Pons (tissue), 1 donor: ENCODE data around the gene SMC3.
"Not testable (repeated sequence)": the region's sequence is repeated elsewhere in the genome, so short reads cannot be mapped to it uniquely, and the experiment has no call there.

Experiments used
- DNase-seq: peaks from one replicate; pipeline ENCODE4 v3.0.0-alpha.2; 2016; ENCODE audit warnings: low spot score

The SMC3 gene

DNA sequence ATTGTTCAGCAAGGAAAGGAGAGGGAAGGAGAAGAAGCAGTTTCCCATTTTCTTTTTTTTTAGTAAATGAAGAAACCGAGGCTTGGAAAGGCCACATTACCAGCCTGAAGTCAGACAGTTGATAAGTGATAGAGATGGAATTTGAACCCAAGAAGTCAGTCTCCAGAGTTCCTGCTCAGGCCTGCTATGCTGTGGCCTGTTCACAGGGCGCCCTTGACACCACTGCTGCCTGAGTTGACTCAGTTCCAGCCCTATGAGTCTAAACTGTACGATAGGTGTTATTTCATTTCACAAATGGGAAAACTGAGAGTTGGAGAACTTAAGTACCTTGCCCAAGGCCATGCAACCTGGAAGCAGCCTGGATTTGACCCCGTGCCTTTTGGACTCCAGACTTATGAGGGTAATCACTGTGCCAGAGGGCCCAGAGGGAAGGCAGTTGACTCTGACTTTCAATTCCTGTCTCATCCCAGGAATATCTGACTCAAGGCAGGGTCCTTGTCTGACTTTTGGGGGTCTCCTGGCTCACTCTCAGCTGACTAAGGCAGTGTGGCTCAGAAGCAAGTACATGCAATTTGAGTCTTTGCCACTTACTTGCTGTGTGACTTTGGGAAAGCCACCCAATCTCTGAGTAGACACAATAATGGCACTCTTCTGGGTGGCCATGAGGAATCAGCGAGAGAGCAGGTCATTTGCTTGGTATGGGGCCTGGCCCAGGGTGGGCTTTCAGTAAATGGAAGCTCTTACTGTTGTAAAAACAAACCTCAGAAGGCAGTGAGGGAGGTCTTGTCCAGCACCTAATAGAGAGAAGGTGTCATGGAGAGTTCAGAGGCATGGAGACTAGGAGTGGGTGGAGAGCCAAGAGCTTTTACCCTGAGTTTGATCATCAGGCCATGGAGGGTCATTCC lies 58.7 kb downstream of the SMC3 start:
- DNase-seq, result no peak

DNA sequence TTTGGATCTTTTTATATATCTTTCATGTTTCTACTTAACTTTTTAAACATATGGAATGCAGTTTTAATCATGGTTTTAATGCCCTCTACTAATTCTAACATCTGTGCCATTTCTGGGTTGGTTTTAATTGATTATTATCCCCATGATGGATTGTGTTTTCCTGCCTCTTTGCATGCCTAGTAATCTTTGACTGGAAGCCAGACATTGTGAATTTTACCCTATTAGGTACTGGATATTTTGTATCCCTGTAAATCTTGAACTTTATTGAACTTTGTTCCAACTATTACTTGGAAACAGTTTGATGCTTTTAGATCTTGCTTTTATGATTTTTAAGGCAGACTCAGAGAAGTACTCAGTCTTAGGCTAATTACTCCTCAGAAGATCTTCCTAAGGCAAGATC lies 60.7 kb downstream of the SMC3 start:
- no peak for DNase-seq

DNA sequence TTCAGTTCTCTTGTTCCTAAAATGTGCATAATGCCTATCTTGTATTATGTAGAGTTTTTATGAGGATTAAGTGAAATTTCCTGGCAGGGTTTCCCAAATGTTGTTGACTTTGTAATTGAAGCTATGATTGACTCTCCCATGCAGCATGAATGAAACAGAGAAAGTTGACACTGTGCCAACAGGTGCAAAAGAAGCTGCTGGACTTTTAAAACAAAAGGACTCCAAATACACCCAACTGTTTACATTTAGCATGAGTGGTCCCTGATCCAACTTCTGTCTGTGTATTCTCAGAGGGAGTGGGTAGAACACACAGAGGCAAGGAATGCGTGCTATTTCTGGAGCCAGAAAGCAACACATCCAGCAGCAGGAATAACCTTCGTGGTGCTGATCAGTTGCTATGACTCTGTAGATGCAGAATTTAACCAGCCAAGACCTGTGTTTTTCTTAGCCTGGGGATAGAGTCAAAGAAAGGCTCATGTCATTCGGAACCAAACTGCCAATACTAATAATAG lies 62.2 kb downstream of the SMC3 start:
- DNase-seq, result no peak

DNA sequence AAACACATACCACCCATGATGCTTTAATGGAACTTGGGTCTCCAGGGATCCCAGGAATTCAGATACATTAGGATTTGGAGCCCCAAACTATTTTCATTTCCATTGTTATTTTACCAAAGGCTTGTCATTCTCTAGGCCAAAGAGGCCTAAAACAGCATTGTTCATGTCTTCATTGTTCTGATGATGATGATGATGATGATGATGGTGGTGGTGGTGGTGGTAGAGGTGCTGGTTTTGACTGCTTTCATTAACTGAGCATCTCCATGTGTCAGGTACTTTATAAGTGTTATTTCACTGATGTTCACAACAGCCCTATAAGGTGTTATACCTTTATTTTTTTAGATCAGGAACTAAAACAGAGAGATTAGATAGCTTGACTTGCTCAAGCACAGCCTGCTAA lies 64.4 kb downstream of the SMC3 start:
- no peak for DNase-seq

DNA sequence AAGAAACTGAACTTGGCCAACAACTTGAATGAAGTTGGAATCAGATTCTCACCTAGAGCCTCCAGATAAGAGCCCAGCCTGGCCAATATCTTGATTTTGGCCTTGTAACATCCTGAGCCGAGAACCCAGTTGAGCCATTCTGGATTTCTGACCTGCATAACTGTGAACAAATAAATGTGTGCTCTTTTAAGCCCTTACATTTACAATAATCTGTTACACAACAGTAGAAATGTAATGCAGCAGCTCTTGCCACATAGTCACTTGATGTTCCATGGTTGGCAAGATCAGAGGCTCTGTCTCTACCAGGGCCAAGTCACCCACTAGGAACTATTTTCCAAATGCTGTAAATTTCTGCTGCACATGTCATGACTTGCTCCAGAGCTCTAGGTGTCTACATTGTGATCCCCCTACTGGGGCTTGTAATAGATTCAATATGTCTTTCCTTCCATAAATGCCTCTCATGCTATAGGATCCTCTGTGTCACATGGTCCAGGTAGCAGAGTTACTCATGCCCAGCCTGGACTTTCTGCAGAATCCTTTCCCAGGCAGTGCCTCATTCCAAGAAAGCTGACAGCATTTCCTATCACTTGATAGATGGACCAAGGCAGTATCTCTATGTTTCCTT lies 65.2 kb downstream of the SMC3 start:
- no peak for DNase-seq

DNA sequence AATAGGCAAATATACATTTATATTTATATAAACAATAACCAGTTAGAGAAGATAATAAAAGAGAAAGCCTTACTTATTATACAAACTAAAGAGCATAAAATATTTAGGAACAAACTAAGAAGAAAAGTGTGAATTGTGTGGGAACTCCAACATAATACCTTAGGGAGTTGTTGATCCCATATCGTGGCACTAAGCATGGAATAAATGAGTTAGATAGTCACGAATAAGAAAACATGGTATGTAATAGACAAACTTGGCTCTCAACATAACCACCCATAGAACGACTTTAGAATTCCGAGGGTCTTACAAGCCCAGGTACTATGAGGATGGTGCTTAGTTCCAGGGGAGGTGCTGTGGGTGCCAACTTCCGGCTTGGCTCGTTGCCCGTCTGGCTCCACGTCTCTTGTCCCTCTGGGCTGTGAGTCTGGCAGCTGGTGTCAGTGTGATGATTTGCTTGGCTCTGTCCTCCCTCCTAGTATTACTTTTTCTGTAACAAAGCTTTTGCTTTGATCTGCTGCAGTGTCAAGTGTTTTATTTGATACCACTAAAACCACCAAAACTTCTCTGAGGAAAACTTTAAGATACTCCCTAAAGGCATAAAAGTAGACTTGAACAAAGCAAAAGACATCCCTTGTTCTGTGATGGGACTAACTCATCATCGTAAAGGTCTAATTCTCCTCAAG lies 67.2 kb downstream of the SMC3 start:
- DNase-seq, result no peak

DNA sequence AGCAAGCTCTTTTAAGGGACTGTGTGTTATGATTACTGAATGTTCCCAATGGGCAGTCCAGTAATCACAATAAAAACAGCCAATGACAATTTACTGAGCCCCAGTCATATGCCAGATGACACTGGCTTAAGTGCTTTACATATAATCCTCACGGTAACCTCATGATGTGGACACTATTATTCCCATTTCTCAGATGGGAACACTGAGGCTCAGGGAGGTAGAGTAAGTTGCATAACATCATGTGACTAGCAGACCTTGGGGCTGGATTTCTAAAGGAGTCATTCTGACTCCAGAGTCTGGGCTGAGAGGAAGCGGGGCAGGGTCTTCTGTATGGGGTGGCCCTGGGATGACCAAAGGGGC lies 69.1 kb downstream of the SMC3 start:
- no peak for DNase-seq

DNA sequence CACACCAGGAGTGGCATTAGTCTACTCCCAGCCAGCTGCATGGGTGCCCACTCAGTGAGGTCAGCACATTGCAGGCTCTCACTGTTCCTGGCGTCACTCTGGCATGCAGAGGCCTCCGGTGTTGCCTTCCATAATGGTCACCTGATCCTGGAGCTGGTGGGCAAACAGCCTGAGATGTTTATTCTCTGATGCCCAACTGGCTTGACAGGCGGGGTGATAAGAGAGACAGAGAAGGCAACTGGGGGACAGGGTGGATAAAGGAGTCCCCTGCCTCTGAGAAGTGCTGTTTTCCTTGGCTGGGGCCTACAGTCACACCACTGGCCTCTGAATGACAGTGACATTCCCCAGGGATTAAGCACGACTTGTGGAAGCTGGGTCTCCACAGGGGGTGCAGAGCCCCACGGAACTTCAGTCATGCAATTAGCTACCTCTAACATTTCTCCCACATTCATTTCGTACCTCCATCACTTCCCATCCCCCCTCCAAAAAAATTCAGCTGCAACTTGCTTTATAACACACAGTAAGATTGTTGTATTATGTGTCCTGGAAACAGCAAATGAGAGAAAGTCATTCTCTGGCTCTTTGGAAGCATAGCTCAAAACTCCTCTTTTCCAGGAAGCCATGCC lies 69.5 kb downstream of the SMC3 start:
- DNase-seq, result no peak

DNA sequence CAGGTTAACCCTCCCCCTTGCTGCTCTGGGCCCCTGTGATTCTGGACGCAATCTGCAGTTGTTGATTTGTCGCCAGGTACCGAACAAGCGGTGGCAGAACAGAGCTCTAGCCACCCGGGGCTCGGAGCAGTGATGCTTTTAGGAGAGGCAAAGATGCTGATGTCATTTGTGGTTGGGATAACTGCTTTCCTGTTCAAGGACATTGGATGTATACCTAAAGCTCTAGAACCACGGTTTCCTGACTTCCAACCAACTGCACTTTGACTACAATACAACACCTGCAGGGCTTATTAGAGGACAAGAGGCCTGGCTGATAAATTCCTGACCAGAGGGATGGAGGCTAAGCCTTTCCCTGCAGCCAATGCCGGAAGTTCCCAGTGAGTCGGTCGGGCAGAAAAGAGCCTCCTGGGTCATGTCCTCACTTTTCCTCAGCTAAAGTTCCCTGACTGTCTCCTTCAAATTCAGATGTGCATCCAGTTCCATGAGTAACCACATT lies 70.1 kb downstream of the SMC3 start:
- DNase-seq, result no peak

DNA sequence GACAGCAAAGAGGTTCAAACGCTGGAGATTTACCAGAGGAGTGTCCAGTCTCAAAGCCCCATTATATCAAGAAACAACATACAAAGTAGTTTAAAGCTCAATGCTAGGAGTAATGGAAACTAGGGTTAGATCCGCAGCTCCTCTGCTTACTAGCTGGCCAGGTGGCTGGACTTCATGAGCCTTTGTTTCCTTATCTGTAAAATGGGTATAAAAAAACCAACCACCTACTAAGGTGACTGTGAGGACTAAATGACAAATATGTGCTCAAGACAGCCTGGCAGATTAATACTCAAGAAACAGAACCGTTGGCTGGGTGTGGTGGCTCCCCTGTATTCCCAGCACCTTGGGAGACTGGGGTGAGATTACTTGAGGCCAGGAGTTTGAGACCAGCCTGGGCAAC lies 70.8 kb downstream of the SMC3 start:
- no peak for DNase-seq

DNA sequence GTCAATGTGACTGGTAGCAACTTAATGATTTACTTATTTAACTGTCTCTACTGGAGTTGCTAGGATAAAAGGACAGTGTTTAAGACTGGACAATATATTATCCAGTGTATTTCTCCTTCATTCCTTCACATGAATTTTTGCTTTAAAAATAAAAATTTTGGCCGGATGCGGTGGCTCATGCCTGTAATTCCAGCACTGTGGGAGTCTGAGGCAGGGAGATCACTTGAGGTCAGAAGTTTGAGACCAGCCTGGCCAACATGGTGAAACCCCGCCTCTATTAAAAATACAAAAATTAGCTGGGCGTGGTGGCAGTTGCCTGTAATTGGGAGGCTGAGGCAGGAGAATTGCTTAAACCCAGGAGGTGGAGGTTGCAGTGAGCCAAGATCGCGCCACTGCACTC lies 71.6 kb downstream of the SMC3 start:
- not testable (repeated sequence) for DNase-seq

DNA sequence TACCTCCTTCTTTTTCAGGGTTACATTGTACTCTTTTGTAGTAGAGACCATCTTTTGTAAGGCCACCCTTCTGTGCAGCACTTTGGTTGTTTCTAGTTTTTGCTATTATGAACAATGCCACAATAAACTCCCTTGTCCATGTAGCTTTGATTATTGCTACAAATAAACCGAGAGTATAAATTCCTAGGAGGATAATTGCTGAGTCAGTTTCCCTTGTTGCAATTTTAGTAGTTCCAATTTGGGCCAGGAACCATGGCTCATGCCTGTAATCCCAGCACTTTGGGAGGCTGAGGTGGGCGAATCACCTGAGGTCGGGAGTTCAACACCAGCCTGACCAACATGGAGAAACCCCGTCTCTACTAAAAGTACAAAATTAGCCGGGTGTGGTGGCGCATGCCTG lies 72.4 kb downstream of the SMC3 start:
- not testable (repeated sequence) for DNase-seq

DNA sequence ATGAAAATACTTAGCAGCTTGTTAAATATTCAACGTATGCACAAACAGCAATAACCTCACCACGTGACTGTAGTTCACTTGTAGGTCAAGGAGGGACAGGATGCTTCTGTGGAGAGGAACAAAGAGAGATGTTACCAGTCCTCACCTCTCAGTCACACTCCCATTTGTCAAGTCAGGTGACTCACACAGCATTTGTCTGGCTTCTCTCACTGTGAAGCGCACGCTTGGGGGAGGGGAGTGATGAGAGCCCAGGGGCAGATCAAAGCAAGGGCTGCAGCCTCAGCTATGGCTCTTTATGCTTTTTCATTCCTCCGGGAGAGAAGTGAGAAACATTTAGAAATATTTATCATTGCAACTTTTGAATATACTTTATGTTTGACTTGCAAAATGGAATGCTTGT lies 73.8 kb downstream of the SMC3 start:
- no peak for DNase-seq

DNA sequence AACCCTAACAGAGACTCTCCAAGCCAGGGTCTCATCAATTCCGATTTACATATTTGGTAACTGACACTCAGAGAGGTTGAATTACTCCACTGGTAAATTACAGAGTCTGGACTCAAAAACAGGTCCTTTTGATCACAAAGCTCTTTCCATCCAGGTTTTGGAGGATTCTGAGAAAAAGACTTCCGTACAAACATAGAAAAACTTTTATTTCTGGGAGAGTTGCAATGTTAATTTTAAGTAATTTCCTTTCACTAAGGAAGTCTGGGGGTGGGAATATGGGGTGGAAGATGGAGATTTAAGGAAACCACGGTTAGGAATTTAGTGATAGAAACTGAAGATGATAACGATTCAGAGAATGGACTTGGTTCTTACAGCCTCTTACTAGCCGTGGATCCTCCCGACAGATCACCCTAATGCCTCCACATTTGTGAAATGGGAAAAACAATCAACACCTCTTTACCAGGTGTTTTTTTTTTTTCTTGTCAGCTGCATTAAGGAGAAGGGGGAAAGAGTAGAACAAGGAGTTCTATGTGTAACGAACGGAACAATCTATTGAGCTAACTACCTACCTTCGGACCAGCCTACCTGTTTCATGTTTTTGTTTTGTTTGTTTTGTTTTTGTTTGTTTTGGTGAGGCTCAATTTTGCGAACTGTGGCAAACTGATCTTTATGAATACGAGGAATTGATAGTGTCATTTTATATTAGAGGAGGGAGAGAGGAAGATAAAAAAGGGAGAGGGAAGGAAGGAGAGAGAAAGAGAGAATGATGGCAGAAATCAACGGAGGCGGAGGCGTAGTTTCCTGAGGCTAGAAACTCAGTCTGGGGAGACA lies 74.9 kb downstream of the SMC3 start:
- DNase-seq, result no peak

DNA sequence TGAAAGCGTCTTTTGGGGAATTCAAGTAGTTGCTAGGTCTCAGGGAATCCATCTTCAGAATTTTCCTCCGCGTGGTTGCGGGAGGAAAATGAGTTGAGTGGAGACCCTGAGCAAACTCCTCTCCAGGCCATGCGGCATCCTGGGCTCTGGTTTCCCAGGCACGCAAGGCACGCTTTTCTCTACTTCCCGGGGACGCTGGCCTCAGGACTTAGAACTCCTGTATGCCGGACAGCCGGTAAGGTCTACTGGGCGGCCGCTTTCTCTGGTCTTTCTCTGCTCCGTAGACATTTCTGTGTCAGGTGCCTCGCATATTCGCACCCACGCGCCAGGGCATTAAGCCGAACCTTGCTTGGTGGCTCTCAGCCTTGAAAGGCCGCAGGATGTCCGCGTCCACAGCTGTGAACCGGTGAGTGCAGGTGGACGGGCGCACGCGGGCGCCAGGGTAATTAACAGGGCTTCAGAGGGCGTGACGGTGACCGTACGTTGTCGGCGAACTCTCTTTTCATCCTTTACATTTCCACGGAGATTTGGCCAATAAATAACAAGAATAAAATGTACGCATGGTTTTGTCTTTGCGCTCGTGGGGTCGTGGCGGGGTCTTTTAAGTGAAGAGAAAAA lies 75.6 kb downstream of the SMC3 start:
- DNase-seq, result no peak

DNA sequence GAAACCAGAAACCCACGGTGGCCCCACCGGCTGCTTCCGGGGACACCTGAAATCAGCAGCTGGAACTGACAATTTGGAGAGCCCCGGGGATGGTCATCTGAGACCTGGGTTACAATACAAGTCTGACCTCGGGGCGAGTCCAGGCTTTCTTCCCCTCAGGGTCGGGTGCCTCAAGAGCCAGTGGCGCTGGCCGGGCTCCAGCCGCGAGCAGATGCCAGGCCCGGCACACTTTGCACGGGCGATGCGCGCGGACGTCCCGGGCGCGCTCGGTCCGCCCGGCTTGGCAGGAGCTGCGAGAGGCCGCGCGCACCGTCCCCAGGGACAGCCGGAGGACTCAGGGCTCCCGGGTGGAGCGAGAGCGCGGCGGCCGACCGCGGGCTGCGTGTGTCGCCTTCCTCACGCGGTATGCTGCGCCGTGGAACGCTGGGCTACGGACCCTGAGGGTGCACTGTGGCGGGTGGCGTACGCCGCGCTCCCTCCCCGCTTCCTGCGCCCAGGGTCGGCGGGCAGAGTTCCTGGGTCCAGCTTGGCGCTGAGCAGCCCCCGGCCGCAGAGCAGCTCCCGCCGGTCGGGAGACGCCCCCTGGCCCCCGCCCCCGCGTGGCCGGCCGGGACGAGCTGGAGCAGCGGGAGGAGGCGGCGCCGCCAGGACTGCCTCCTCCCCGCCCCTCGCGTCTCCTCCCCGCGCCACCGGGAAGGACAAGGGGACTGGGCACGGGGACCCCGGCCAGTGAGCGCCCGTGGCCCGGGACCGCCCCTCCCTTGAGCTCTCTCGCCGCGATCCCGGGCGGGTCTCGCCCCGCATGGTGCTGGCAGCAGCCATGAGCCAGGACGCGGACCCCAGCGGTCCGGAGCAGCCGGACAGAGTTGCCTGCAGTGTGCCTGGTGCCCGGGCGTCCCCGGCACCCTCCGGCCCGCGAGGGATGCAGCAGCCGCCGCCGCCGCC lies 76.4 kb downstream of the SMC3 start, which contains the start of gene RBM20:
RBM20 (plus strand) TSS at position 684 of the 945 bp plus-strand sequence; CDS start at position 803, 119 bp downstream.
- no peak for DNase-seq

DNA sequence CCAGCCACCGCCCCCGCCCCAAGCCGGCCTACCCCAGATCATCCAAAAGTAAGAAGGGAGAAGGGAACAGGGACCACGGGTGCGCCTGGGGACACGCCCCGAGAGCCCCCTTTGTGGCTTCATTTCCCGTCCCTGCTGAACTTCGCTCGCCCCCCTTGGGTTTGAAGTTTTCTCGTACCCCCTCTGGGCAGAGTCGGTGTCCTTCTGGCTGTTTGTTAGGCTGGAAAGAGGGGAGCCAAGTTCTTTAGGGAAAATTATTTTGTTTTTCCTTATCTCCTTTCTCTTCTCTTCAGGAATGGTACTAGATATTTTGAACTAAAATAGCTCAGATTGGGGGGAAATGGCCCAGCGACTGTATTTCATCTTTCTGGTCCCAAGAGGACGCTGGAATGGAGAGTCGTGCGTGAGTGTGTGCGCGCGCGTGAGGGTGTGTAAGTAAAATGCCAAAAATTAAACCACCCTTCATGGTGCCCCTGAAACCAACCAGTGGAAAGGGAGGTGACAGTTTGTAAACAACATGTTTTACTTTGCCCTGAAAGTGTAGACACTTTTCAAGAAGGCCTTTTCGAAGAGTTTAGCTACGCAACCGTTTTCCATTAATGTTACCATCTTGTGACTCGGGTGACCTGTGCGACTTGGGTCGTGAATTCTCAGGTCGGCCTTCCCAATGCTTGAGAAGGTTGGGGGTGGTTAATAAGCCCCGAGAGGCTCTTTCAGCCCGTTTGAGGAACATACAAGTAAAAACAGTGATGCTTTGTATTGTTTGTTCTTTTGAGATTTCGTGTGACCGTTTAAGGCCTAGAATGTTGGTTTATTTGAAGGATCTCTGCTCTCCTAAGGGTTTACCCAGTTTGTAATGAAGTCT lies 77.3 kb downstream of the SMC3 start:
- DNase-seq, result no peak

DNA sequence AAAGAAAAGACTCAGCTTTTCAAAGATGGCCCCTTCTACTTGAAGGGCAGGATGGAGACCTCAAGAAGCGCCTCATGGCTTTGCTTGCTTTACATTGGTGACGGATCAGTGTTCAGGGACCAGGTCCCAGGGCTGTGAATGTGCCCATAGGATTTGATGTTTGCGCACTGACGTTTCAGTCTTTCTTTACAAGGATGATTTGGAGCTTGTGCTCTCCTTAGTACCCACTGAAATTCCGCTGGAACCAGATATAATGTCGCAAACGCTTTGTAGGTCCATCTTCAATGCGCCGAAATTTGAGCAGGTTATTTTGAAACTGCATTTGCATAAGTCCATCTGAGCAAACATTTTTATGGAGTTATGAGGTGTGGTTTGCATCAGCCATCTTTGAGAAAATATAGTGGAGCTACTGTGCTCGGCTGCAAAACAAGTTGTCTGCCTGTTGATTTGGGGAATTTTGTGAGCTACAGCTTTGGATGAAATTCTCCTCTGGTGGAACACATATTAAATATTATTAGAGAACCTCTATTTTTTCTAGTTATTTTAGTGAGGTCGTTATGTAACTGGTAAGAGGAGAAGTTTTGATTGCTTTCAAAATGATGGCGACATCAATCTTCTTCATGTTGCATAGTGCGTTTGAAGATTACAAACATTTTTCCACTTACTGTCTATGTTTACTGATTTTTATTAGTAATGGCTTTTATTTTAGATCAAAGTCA lies 79.1 kb downstream of the SMC3 start:
- DNase-seq, result no peak
